Trophoblast cell (in vitro differentiated cells and primary cell): ENCODE measurements around the gene ZBTB26.

Experiments used
- DNase-seq, 2 donors: peaks; one replicate each; pipeline ENCODE4 v3.0.0-alpha.2; 2016
- H2AFZ ChIP-seq: 2 replicates; pipeline ENCODE4 v1.6.1; 2013; ENCODE audit warnings: low read length, moderate library complexity, mild to moderate bottlenecking; ENCODE audit not compliant: insufficient read depth, poor library complexity
- H2AK5ac ChIP-seq: 2 replicates; pipeline ENCODE4 v1.6.1; 2013; ENCODE audit warnings: mild to moderate bottlenecking, low read length
- H2BK120ac ChIP-seq: 2 replicates; pipeline ENCODE4 v1.6.1; 2013; ENCODE audit warnings: low read length, mild to moderate bottlenecking, moderate library complexity; ENCODE audit not compliant: insufficient read depth, poor library complexity
- H2BK12ac ChIP-seq: 2 replicates; pipeline ENCODE4 v1.6.1; 2013; ENCODE audit warnings: mild to moderate bottlenecking, low read length, moderate library complexity
- H2BK5ac ChIP-seq: 2 replicates; pipeline ENCODE4 v1.6.1; 2013; ENCODE audit warnings: low read length, low read depth, moderate library complexity, mild to moderate bottlenecking; ENCODE audit not compliant: poor library complexity
- H3K14ac ChIP-seq: 2 replicates; pipeline ENCODE4 v1.6.1; 2013; ENCODE audit warnings: mild to moderate bottlenecking, low read length
- H3K18ac ChIP-seq: 2 replicates; pipeline ENCODE4 v1.6.1; 2013; ENCODE audit warnings: mild to moderate bottlenecking, low read length
- H3K23ac ChIP-seq: 2 replicates; pipeline ENCODE4 v1.6.1; 2013; ENCODE audit warnings: low read length
- H3K27ac ChIP-seq: 2 replicates; pipeline ENCODE4 v1.5.1; 2013; ENCODE audit warnings: low read depth, mild to moderate bottlenecking, inconsistent platforms, low read length, moderate library complexity
- H3K27me3 ChIP-seq: 2 replicates; pipeline ENCODE4 v1.6.1; 2013; ENCODE audit warnings: inconsistent platforms, mild to moderate bottlenecking, low read length, moderate library complexity; ENCODE audit not compliant: insufficient read depth
- H3K36me3 ChIP-seq, 2 experiments: 1 replicate in 1 of 2; 2 replicates in 1 of 2; pipeline ENCODE4 v1.6.1; 2013; ENCODE audit warnings: low read length in 2 of 2, mild to moderate bottlenecking in 2 of 2, moderate library complexity in 1 of 2; ENCODE audit not compliant: insufficient read depth in 2 of 2, control insufficient read depth in 1 of 2
- H3K4ac ChIP-seq: 2 replicates; pipeline ENCODE4 v1.6.1; 2013; ENCODE audit warnings: low read depth, mild to moderate bottlenecking, low read length, moderate library complexity
- H3K4me1 ChIP-seq, 2 experiments: 1 replicate in 1 of 2; 2 replicates in 1 of 2; pipeline ENCODE4 v1.6.1; 2013; ENCODE audit warnings: low read length in 2 of 2, mild to moderate bottlenecking in 2 of 2, moderate library complexity in 1 of 2; ENCODE audit not compliant: insufficient read depth in 2 of 2, control insufficient read depth in 1 of 2
- H3K4me2 ChIP-seq: 2 replicates; pipeline ENCODE4 v1.6.1; 2013; ENCODE audit warnings: inconsistent platforms, mild to moderate bottlenecking, low read length, moderate library complexity
- H3K4me3 ChIP-seq: 2 replicates; pipeline ENCODE4 v1.5.1; 2013; ENCODE audit warnings: mild to moderate bottlenecking, low read depth, low read length, inconsistent platforms
- H3K79me1 ChIP-seq: one replicate; pipeline ENCODE4 v1.6.1; 2013; ENCODE audit warnings: low read length
- H3K79me2 ChIP-seq: 2 replicates; pipeline ENCODE4 v1.6.1; 2013; ENCODE audit warnings: low read length, mild to moderate bottlenecking; ENCODE audit not compliant: control insufficient read depth, insufficient read depth, poor library complexity
- H3K9ac ChIP-seq: 2 replicates; pipeline ENCODE4 v1.6.1; 2013; ENCODE audit warnings: mild to moderate bottlenecking, low read length
- H3K9me3 ChIP-seq: 2 replicates; pipeline ENCODE4 v1.6.1; 2013; ENCODE audit warnings: low read depth, mild to moderate bottlenecking, control low read depth, inconsistent platforms, low read length; ENCODE audit not compliant: insufficient read depth
- H4K12ac ChIP-seq: 2 replicates; pipeline ENCODE4 v1.6.1; 2013; ENCODE audit warnings: low read depth, mild to moderate bottlenecking, low read length, moderate library complexity
- H4K8ac ChIP-seq: 2 replicates; pipeline ENCODE4 v1.6.1; 2013; ENCODE audit warnings: low read depth, mild to moderate bottlenecking, low read length, moderate library complexity
- H4K91ac ChIP-seq: one replicate; pipeline ENCODE4 v1.6.1; 2013; ENCODE audit warnings: low read depth, mild to moderate bottlenecking, low read length, moderate library complexity
- WGBS: extraction: QIAGEN DNeasy Blood & Tissue Kit; methylation state at CpG from one replicate; pipeline ENCODE4 v1.1.7; 2013; ENCODE audit warnings: missing lambda C conversion rate; ENCODE audit not compliant: insufficient read length, insufficient coverage; ENCODE audit errors: extremely low coverage; 5-methylcytosine and 5-hydroxymethylcytosine counted together

ZBTB26 gene

DNA sequence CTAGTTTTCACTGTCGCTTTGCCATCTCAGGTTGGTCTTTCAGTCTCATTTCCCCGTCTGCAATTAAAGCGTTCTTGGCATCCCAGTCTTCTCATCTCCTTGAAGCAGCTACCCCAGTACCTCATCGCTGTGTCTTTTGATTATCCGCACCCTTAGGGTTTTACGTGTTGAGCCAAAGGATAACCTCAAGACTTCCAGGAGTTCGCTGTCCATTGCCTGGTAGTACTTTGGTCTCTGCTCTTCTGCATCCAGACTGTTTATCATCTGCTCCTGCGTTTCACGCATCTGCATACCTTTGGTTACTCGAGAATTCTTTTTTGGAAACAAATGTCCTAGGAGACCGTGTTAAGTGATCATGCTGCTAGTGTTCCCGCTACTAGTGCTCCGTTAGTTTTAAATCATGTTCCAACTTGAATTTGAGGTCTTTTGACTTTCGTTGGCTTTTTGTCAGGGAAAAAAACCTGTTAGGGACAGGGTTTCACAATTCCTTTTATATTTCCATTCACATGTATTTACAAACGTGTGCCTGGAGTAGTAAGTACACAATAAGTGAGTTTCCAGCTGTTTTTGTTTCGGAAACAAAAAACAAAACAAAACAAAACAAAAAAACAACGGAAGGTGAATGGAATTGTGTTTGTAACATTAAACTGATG, 10.4 kb upstream of the ZBTB26 start:
- Histone ChIP-seq H2AK5ac (peak overlapping the region; percentile 32), H3K18ac (peak overlapping the region; percentile 62), H3K27me3 (no peaks in the 10 kb centered on the region), H2BK5ac (peak overlapping the region; percentile 96), H3K4me3 (peak overlapping the region; percentile 95), H4K8ac (peak overlapping the region; percentile 94), H4K12ac (peak overlapping the region; percentile 78), H3K36me3 (peaks cover 10 to 12% of the 10 kb centered on the region in 2 experiments), H2AFZ (peak overlapping the region; percentile 40), H3K79me1 (peaks cover 10% of the 10 kb centered on the region), H3K9ac (peak overlapping the region; percentile 20), H3K14ac (peak overlapping the region; percentile 88), H3K27ac (peak overlapping the region; percentile 93), H3K4me1 (peaks cover 2 to 3% of the 10 kb centered on the region in 2 experiments), H3K79me2 (peaks cover 11% of the 10 kb centered on the region), H3K23ac (no peak overlapping the region), H2BK12ac (peak overlapping the region; percentile 20), H2BK120ac (peak overlapping the region; percentile 56), H3K4ac (peak overlapping the region; percentile 52), H4K91ac (peak overlapping the region; percentile 84), H3K4me2 (peak overlapping the region; percentile 81), H3K9me3 (no peaks in the 10 kb centered on the region)
- no CpG with 5 or more reads among the region's 17 CpGs for WGBS
- DNase-seq, result peak; percentile 2 to 45

- no CpG with 5 or more reads among the region's 54 CpGs for WGBS
- peak within 1 kb of the TSS; percentile 85 for H3K4me2 ChIP-seq
- peaks cover 2 to 3% of the 10 kb centered on the region in 2 experiments for H3K4me1 ChIP-seq
- H3K79me1 ChIP-seq, result peaks cover 10% of the 10 kb centered on the region
- H2BK12ac ChIP-seq, result peak within 1 kb of the TSS; percentile 20
- H4K8ac ChIP-seq, result peak within 1 kb of the TSS; percentile 94
- H3K9ac ChIP-seq, result peak within 1 kb of the TSS; percentile 97
- H3K36me3 ChIP-seq, result peaks cover 14 to 15% of the 10 kb centered on the region in 2 experiments
- H3K9me3 ChIP-seq, result no peaks in the 10 kb centered on the region
- H3K4ac ChIP-seq, result peak within 1 kb of the TSS; percentile 52
- peak within 1 kb of the TSS; percentile 94 for H4K12ac ChIP-seq
- H3K23ac ChIP-seq, result no peak within 1 kb of the TSS
- H3K14ac ChIP-seq, result peak within 1 kb of the TSS; percentile 90
- H2BK120ac ChIP-seq, result peak within 1 kb of the TSS; percentile 74
- H2BK5ac ChIP-seq, result peak within 1 kb of the TSS; percentile 96
- H3K4me3 ChIP-seq, result peak within 1 kb of the TSS; percentile 95
- H3K27me3 ChIP-seq, result no peaks in the 10 kb centered on the region
- peak within 1 kb of the TSS; percentile 84 for H4K91ac ChIP-seq
- DNase-seq, result peak; percentile 99 to 100
- H2AFZ ChIP-seq, result peak within 1 kb of the TSS; percentile 88
- H3K27ac ChIP-seq, result peak within 1 kb of the TSS; percentile 93
- peaks cover 11% of the 10 kb centered on the region for H3K79me2 ChIP-seq
- H2AK5ac ChIP-seq, result peak within 1 kb of the TSS; percentile 32
- H3K18ac ChIP-seq, result peak within 1 kb of the TSS; percentile 86
These were observed 9.7 kb upstream of the ZBTB26 start, which contains the start of gene RABGAP1 for GRCh38 chr9:122940749-122941581. Gene RABGAP1, plus strand, starts transcription at chr9:122941020. Its CDS starts 16,040 bp downstream, at chr9:122957060.

GRCh38 chr9:122940454-122940748, 9.1 kb upstream of the ZBTB26 start:
- Histone ChIP-seq H3K14ac (peak overlapping the region; percentile 1), H3K79me2 (peaks cover 11% of the 10 kb centered on the region), H2AK5ac (no peak overlapping the region), H3K79me1 (peaks cover 10% of the 10 kb centered on the region), H3K4me1 (peaks cover 2 to 3% of the 10 kb centered on the region in 2 experiments), H3K36me3 (peaks cover 14 to 15% of the 10 kb centered on the region in 2 experiments), H3K18ac (peak overlapping the region; percentile 2), H3K4ac (no peak overlapping the region), H2BK5ac (no peak overlapping the region), H2AFZ (no peak overlapping the region), H3K23ac (no peak overlapping the region), H3K4me2 (peak overlapping the region; percentile 85), H4K8ac (peak overlapping the region; percentile 33), H3K27ac (peak overlapping the region; percentile 65), H3K9ac (peak overlapping the region; percentile 62), H2BK12ac (no peak overlapping the region), H3K9me3 (no peaks in the 10 kb centered on the region), H4K12ac (no peak overlapping the region), H2BK120ac (no peak overlapping the region), H3K4me3 (peak overlapping the region; percentile 42), H4K91ac (no peak overlapping the region), H3K27me3 (no peaks in the 10 kb centered on the region)
- peak in 1 of 2 donors; percentile 2 for DNase-seq
- no CpG with 5 or more reads among the region's 6 CpGs for WGBS

- peaks cover 10% of the 10 kb centered on the region for H3K79me1 ChIP-seq
- H4K8ac ChIP-seq, result no peak overlapping the region
- peaks cover 14 to 15% of the 10 kb centered on the region in 2 experiments for H3K36me3 ChIP-seq
- H2BK5ac ChIP-seq, result no peak overlapping the region
- H3K4me1 ChIP-seq, result peaks cover 2 to 3% of the 10 kb centered on the region in 2 experiments
- no peak overlapping the region for H3K23ac ChIP-seq
- H3K4me3 ChIP-seq, result no peak overlapping the region
- H2AK5ac ChIP-seq, result no peak overlapping the region
- no peak for DNase-seq
- WGBS, result no CpG with 5 or more reads among the region's 4 CpGs
- no peak overlapping the region for H4K12ac ChIP-seq
- no peak overlapping the region for H3K9ac ChIP-seq
- H3K9me3 ChIP-seq, result no peaks in the 10 kb centered on the region
- H3K27me3 ChIP-seq, result no peaks in the 10 kb centered on the region
- H3K79me2 ChIP-seq, result peaks cover 11% of the 10 kb centered on the region
- no peak overlapping the region for H2BK120ac ChIP-seq
- H3K4ac ChIP-seq, result no peak overlapping the region
- H3K14ac ChIP-seq, result no peak overlapping the region
- H4K91ac ChIP-seq, result no peak overlapping the region
- H2BK12ac ChIP-seq, result no peak overlapping the region
- no peak overlapping the region for H3K18ac ChIP-seq
- no peak overlapping the region for H3K4me2 ChIP-seq
- H2AFZ ChIP-seq, result no peak overlapping the region
- H3K27ac ChIP-seq, result no peak overlapping the region
These were observed 8.3 kb upstream of the ZBTB26 start for GRCh38 chr9:122939601-122940000.
